GM12878 (cell line): ENCODE results near the gene TM9SF2. TPM values are rescaled to one million over a fixed set of nuclear protein-coding genes. Genes with fewer than 3 reads are reported as not detected.

Source experiments
- ASH2L ChIP-seq: fragments of 300-600, 200-600 bp; sonication (generic); IDR thresholded peaks from 2 replicates; pipeline ENCODE4 v1.6.1; 2017; ENCODE audit warnings: low read depth, mild to moderate bottlenecking, borderline replicate concordance
- ATF2 ChIP-seq: IDR thresholded peaks from 2 replicates; pipeline ENCODE4 v1.6.1; 2012; ENCODE audit warnings: low read length, inconsistent platforms
- ATF7 ChIP-seq: fragments of 450-650 bp; IDR thresholded peaks from 2 replicates; pipeline ENCODE4 v1.6.1; 2016; ENCODE audit warnings: low read depth, mild to moderate bottlenecking
- CBFB ChIP-seq: IDR thresholded peaks from 2 replicates; pipeline ENCODE4 v1.6.1; 2016; ENCODE audit warnings: antibody characterized with exemption, low read depth
- CHD1 ChIP-seq: IDR thresholded peaks from 2 replicates; pipeline ENCODE4 v1.6.1; 2012; ENCODE audit warnings: low read depth, low read length, improper control_type of control experiment
- FOXM1 ChIP-seq: IDR thresholded peaks from 2 replicates; pipeline ENCODE4 v1.6.1; 2012; ENCODE audit warnings: low read depth, mild to moderate bottlenecking, inconsistent platforms, low read length, moderate library complexity
- HDAC6 ChIP-seq: fragments of 200-600 bp; sonication (generic); IDR thresholded peaks from one replicate; pipeline ENCODE4 v1.8.0; 2017; ENCODE audit warnings: antibody characterized with exemption; ENCODE audit not compliant: unreplicated experiment
- HSF1 ChIP-seq: fragments of 150-350 bp; IDR thresholded peaks from 2 replicates; pipeline ENCODE4 v1.6.1; 2014; ENCODE audit warnings: mild to moderate bottlenecking, low read depth, low read length
- IKZF2 ChIP-seq, 2 experiments: fragments of 450-650 bp; IDR thresholded peaks; 2 replicates each; pipeline ENCODE4 v1.6.1; 2017; ENCODE audit warnings: mild to moderate bottlenecking in 2 of 2, moderate library complexity in 2 of 2
- MEF2B ChIP-seq: fragments of 450-650 bp; IDR thresholded peaks from 2 replicates; pipeline ENCODE4 v1.6.1; 2018; ENCODE audit warnings: mild to moderate bottlenecking, moderate library complexity; ENCODE audit not compliant: partially characterized antibody, poor library complexity, severe bottlenecking
- NBN ChIP-seq: fragments of 450-650 bp; IDR thresholded peaks from 2 replicates; pipeline ENCODE4 v1.6.1; 2016
- PKNOX1 ChIP-seq: fragments of 450-650 bp; IDR thresholded peaks from 2 replicates; pipeline ENCODE4 v1.6.1; 2016; ENCODE audit warnings: mild to moderate bottlenecking
- RAD51 ChIP-seq: fragments of 450-650 bp; IDR thresholded peaks from 2 replicates; pipeline ENCODE4 v1.6.1; 2016; ENCODE audit warnings: moderate library complexity, mild to moderate bottlenecking, inconsistent platforms
- RUNX3 ChIP-seq: IDR thresholded peaks from 2 replicates; pipeline ENCODE4 v1.6.1; 2012; ENCODE audit warnings: low read length, inconsistent platforms
- SMAD5 ChIP-seq: IDR thresholded peaks from 2 replicates; pipeline ENCODE4 v1.6.1; 2016; ENCODE audit warnings: antibody characterized with exemption, low read depth
- SMC3 ChIP-seq: IDR thresholded peaks from 2 replicates; pipeline ENCODE4 v1.6.1; 2011; ENCODE audit warnings: low read length, improper control_type of control experiment, borderline replicate concordance
- STAT1 ChIP-seq: fragments of 450-650 bp; conservative IDR thresholded peaks from 2 replicates; pipeline ENCODE4 v1.6.1; 2014; ENCODE audit warnings: antibody characterized with exemption, mild to moderate bottlenecking
- TAF1 ChIP-seq: IDR thresholded peaks from 2 replicates; pipeline ENCODE4 v1.6.1; 2011; ENCODE audit warnings: mild to moderate bottlenecking, low read depth, low read length, borderline replicate concordance
- ZNF207 ChIP-seq: fragments of 450-650 bp; IDR thresholded peaks from 2 replicates; pipeline ENCODE4 v1.6.1; 2014; ENCODE audit warnings: antibody characterized with exemption, mild to moderate bottlenecking, borderline replicate concordance
- polyA plus RNA-seq, 11 experiments: library from polyadenylated mRNA; depleted of rRNA in 4 of 11; unstranded in 6 of 11; stranded (reverse) in 5 of 11; fragments of >200 nt; fragmentation: Nextera tagmentation in 4 of 11; fragmentation: Illumina TruSeq in 1 of 11; extraction: Ambion mirVana in 4 of 11; extraction: Trizol in 1 of 11; gene quantifications; 1 replicate in 1 of 11; 2 replicates in 10 of 11; pipeline versions ENCODE4 v1.2.1 to v1.2.3, GENCODE V29; 2011 to 2016; ENCODE audit warnings: inconsistent platforms in 2 of 11, missing spikeins in 2 of 11, low read depth in 1 of 11
- total RNA-seq, 4 experiments: library from RNA; depleted of rRNA in 3 of 4; stranded (reverse); fragments of >200 nt in 3 of 4; fragmentation: Illumina TruSeq in 1 of 4; extraction: Trizol in 1 of 4; gene quantifications; 2 replicates each; pipeline versions ENCODE4 v1.2.1 to v1.2.3, GENCODE V29; 2013 to 2021
- TF ChIP-seq, protein P1 (sequence below): IDR thresholded peaks from 2 replicates; pipeline ENCODE4 v1.6.1; 2011; ENCODE audit warnings: borderline replicate concordance, low read depth, mild to moderate bottlenecking, moderate library complexity, low read length; ENCODE audit not compliant: insufficient read depth, poor library complexity, severe bottlenecking
- TF ChIP-seq, protein P2 (sequence below): fragments of 450-650 bp; IDR thresholded peaks from 2 replicates; pipeline ENCODE4 v1.6.1; 2017; ENCODE audit warnings: mild to moderate bottlenecking
- TF ChIP-seq, protein P3 (sequence below): fragments of 450-650 bp; IDR thresholded peaks from 2 replicates; pipeline ENCODE4 v1.6.1; 2014; ENCODE audit warnings: mild to moderate bottlenecking

TM9SF2 gene
- total and polyA plus RNA-seq, 10 of the 15 experiments (the other 5 are each of a cell fraction or from before 2014, with no cell fraction given), result 34.6 to 128 (median 79.2) TPM

- TF ChIP-seq HSF1, result no peak
- TF ChIP-seq, protein P1, sequence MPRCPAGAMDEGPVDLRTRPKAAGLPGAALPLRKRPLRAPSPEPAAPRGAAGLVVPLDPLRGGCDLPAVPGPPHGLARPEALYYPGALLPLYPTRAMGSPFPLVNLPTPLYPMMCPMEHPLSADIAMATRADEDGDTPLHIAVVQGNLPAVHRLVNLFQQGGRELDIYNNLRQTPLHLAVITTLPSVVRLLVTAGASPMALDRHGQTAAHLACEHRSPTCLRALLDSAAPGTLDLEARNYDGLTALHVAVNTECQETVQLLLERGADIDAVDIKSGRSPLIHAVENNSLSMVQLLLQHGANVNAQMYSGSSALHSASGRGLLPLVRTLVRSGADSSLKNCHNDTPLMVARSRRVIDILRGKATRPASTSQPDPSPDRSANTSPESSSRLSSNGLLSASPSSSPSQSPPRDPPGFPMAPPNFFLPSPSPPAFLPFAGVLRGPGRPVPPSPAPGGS, result no peak
- peak; percentile 39; the same call in 1 of the 2 replicates for TF ChIP-seq CBFB
- peak; percentile 67; the same call in 1 of the 2 replicates for TF ChIP-seq ATF7
- peak; percentile 68; the same call in 1 of the 2 replicates for TF ChIP-seq TAF1
- peak; percentile 70 to 72; a peak in 3 of 4 replicates for TF ChIP-seq IKZF2 (IDR thresholded peaks at IDR 0.05)
- no peak for TF ChIP-seq HDAC6
- no peak for TF ChIP-seq SMAD5
- no peak for TF ChIP-seq ASH2L
- TF ChIP-seq, protein P2, sequence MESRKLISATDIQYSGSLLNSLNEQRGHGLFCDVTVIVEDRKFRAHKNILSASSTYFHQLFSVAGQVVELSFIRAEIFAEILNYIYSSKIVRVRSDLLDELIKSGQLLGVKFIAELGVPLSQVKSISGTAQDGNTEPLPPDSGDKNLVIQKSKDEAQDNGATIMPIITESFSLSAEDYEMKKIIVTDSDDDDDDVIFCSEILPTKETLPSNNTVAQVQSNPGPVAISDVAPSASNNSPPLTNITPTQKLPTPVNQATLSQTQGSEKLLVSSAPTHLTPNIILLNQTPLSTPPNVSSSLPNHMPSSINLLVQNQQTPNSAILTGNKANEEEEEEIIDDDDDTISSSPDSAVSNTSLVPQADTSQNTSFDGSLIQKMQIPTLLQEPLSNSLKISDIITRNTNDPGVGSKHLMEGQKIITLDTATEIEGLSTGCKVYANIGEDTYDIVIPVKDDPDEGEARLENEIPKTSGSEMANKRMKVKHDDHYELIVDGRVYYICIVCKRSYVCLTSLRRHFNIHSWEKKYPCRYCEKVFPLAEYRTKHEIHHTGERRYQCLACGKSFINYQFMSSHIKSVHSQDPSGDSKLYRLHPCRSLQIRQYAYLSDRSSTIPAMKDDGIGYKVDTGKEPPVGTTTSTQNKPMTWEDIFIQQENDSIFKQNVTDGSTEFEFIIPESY, result no peak
- TF ChIP-seq, protein P3, sequence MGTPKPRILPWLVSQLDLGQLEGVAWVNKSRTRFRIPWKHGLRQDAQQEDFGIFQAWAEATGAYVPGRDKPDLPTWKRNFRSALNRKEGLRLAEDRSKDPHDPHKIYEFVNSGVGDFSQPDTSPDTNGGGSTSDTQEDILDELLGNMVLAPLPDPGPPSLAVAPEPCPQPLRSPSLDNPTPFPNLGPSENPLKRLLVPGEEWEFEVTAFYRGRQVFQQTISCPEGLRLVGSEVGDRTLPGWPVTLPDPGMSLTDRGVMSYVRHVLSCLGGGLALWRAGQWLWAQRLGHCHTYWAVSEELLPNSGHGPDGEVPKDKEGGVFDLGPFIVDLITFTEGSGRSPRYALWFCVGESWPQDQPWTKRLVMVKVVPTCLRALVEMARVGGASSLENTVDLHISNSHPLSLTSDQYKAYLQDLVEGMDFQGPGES, result no peak
- no peak for TF ChIP-seq CHD1
- TF ChIP-seq SMC3, result no peak
- no peak for TF ChIP-seq FOXM1
- no peak for TF ChIP-seq NBN
- TF ChIP-seq ZNF207, result no peak
- no peak for TF ChIP-seq RAD51
- peak; percentile 63 for TF ChIP-seq RUNX3
- TF ChIP-seq ATF2, result no peak
- no peak for TF ChIP-seq STAT1
- TF ChIP-seq MEF2B, result no peak
- peak; percentile 47; the same call in 1 of the 2 replicates for TF ChIP-seq PKNOX1
Observed at GRCh38 chr13:99498171-99499161, 2.8 kb upstream of the TM9SF2 start (continued).
